NCI-H2171 treated with DMSO at 0.1 percent for 48 hours (cell line): ENCODE data around the gene ATP1A1.

Source experiments
- DNase-seq: peaks from one replicate; lab custom pipeline; 2025; lab: John Stamatoyannopoulos, UW

Gene ATP1A1

GRCh38 chr1:116345011-116345410 lies 28.0 kb upstream of the ATP1A1 start:
- no peak for DNase-seq

- DNase-seq = peak; percentile 89
Measured at GRCh38 chr1:116345843-116346242, 27.2 kb upstream of the ATP1A1 start.

- DNase-seq = no peak
Measured at GRCh38 chr1:116346943-116347673, 25.9 kb upstream of the ATP1A1 start.

- DNase-seq = no peak
Measured at GRCh38 chr1:116347696-116348095, 25.3 kb upstream of the ATP1A1 start.

GRCh38 chr1:116350097-116350645 lies 22.9 kb upstream of the ATP1A1 start:
- DNase-seq = no peak

GRCh38 chr1:116351914-116352313 lies 21.1 kb upstream of the ATP1A1 start:
- no peak for DNase-seq

GRCh38 chr1:116352349-116352813 lies 20.7 kb upstream of the ATP1A1 start:
- no peak for DNase-seq

- no peak for DNase-seq
Measured at GRCh38 chr1:116353155-116353554, 19.9 kb upstream of the ATP1A1 start.

GRCh38 chr1:116356067-116356466 lies 17.0 kb upstream of the ATP1A1 start:
- no peak for DNase-seq

- DNase-seq = no peak
Measured at GRCh38 chr1:116356673-116357072, 16.4 kb upstream of the ATP1A1 start.

GRCh38 chr1:116357487-116357886 lies 15.6 kb upstream of the ATP1A1 start:
- no peak for DNase-seq

GRCh38 chr1:116359060-116359830 lies 13.8 kb upstream of the ATP1A1 start:
- no peak for DNase-seq

- DNase-seq = no peak
Measured at GRCh38 chr1:116359871-116360270, 13.2 kb upstream of the ATP1A1 start.

GRCh38 chr1:116360429-116361173 lies 12.4 kb upstream of the ATP1A1 start:
- DNase-seq = peak; percentile 66

- no peak for DNase-seq
Measured at GRCh38 chr1:116361648-116362047, 11.4 kb upstream of the ATP1A1 start.

- no peak for DNase-seq
Measured at GRCh38 chr1:116362050-116362449, 11.0 kb upstream of the ATP1A1 start.

- peak; percentile 96 for DNase-seq
Measured at GRCh38 chr1:116365353-116365780, 7.7 kb upstream of the ATP1A1 start.

- DNase-seq = no peak
Measured at GRCh38 chr1:116365857-116366256, 7.2 kb upstream of the ATP1A1 start.

- no peak for DNase-seq
Measured at GRCh38 chr1:116367256-116367945, 5.6 kb upstream of the ATP1A1 start.

GRCh38 chr1:116368241-116368640 lies 4.8 kb upstream of the ATP1A1 start:
- DNase-seq = no peak

GRCh38 chr1:116370181-116370580 lies 2.9 kb upstream of the ATP1A1 start:
- DNase-seq = no peak

GRCh38 chr1:116371752-116372151 lies 1.3 kb upstream of the ATP1A1 start:
- no peak for DNase-seq
